Endodermal cell (in vitro differentiated cells): ENCODE measurements around the gene PLCD1. TPM values are rescaled to one million over a fixed set of nuclear protein-coding genes. Genes with fewer than 3 reads are reported as not detected.

ENCODE experiments used
- DNase-seq: peaks from one replicate; pipeline ENCODE4 v3.0.0-alpha.2; 2017
- H3K27ac ChIP-seq: 2 replicates; pipeline ENCODE4 v1.5.1; 2013; ENCODE audit warnings: mild to moderate bottlenecking, low read depth, low read length, moderate library complexity
- H3K27me3 ChIP-seq: 2 replicates; pipeline ENCODE4 v1.6.1; 2013; ENCODE audit warnings: mild to moderate bottlenecking, low read length, moderate library complexity; ENCODE audit not compliant: insufficient read depth, control insufficient read depth, poor library complexity, severe bottlenecking
- H3K36me3 ChIP-seq: 2 replicates; pipeline ENCODE4 v1.7.0; 2013; ENCODE audit warnings: mild to moderate bottlenecking, low read length, moderate library complexity; ENCODE audit not compliant: control insufficient read depth, insufficient read depth
- H3K4me1 ChIP-seq: one replicate; pipeline ENCODE4 v1.7.0; 2013; ENCODE audit warnings: low read length; ENCODE audit not compliant: control insufficient read depth, insufficient read depth
- H3K4me3 ChIP-seq: 2 replicates; pipeline ENCODE4 v1.5.1; 2013; ENCODE audit warnings: mild to moderate bottlenecking, low read length, moderate library complexity
- H3K9ac ChIP-seq: 2 replicates; pipeline ENCODE4 v1.6.1; 2013; ENCODE audit warnings: mild to moderate bottlenecking, low read length, moderate library complexity; ENCODE audit not compliant: poor library complexity, severe bottlenecking; ENCODE audit errors: extremely low read depth
- H3K9me3 ChIP-seq: 2 replicates; pipeline ENCODE4 v1.6.1; 2013; ENCODE audit warnings: mild to moderate bottlenecking, low read length, moderate library complexity; ENCODE audit not compliant: control insufficient read depth
- H3K27ac Mint-ChIP-seq: 2 replicates; pipeline ENCODE4 v1.8.0; 2020; ENCODE audit warnings: mixed read lengths
- H3K27me3 Mint-ChIP-seq: 2 replicates; pipeline ENCODE4 v1.8.0; 2021; ENCODE audit warnings: mild to moderate bottlenecking, mixed read lengths; ENCODE audit not compliant: insufficient read depth
- H3K36me3 Mint-ChIP-seq: 2 replicates; pipeline ENCODE4 v1.8.0; 2020; ENCODE audit warnings: low read depth, mixed read lengths
- H3K4me1 Mint-ChIP-seq: 2 replicates; pipeline ENCODE4 v1.8.0; 2020; ENCODE audit warnings: mixed read lengths
- H3K4me3 Mint-ChIP-seq: 2 replicates; pipeline ENCODE4 v1.8.0; 2020; ENCODE audit warnings: mild to moderate bottlenecking, moderate library complexity, mixed read lengths
- H3K9me3 Mint-ChIP-seq: 2 replicates; pipeline ENCODE4 v1.8.0; 2020; ENCODE audit warnings: mild to moderate bottlenecking, mixed read lengths
- WGBS, 2 experiments: methylation state at CpG; one replicate each; pipeline versions ENCODE4 v1.1.5 to v1.1.7; 2013; ENCODE audit warnings: missing lambda C conversion rate in 2 of 2, mixed read lengths in 1 of 2; ENCODE audit not compliant: insufficient coverage in 1 of 2, insufficient read length in 1 of 2; 5-methylcytosine and 5-hydroxymethylcytosine counted together
- total RNA-seq, 2 donors: library from RNA; stranded (reverse); fragmentation: NEBNext Ultra II Directional in 1 of 2; extraction: Animal tissue kit (Norgen Biotek cat#: 25700) in 1 of 2; gene quantifications; 2 replicates in 1 of 2; 3 replicates in 1 of 2; pipeline ENCODE4 v1.2.1, GENCODE V29; 2021
- TF ChIP-seq, protein P1 (sequence below): fragments of 200-600 bp; sonication (generic); conservative IDR thresholded peaks from 2 replicates; pipeline ENCODE4 v1.5.0; 2021; ENCODE audit warnings: antibody characterized with exemption, mild to moderate bottlenecking

PLCD1 gene
- total RNA-seq, 2 donors from 2014 or later: 54.3 to 66.6 TPM

DNA sequence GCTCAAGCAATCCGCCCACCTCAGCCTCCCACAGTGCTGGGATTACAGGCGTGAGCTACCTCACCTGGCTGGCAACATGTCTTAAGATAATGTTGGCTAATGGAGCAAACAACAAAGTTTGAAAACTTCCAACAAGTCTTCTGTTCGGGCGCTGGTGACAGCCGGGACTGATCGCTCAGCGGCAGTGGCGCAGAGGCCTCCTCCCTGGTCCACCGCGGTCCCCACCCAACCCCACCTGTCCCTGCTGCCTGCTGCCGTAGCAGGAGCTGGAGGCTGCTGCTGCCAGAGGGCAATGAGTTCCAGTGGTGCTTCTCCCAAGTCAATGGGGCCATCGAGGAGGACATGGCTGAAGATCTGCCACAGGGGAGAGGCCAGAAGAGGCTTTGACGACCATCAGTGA, 21.7 kb upstream of the PLCD1 start:
- Mint-ChIP-seq H3K36me3 (peaks cover 11% of the 10 kb centered on the region), H3K27ac (no peak overlapping the region), H3K4me3 (no peak overlapping the region), H3K4me1 (no peaks in the 10 kb centered on the region), H3K27me3 (peaks cover 3% of the 10 kb centered on the region), H3K9me3 (peaks cover 35% of the 10 kb centered on the region)
- H3K4me1 ChIP-seq: no peaks in the 10 kb centered on the region
- TF ChIP-seq, protein P1, sequence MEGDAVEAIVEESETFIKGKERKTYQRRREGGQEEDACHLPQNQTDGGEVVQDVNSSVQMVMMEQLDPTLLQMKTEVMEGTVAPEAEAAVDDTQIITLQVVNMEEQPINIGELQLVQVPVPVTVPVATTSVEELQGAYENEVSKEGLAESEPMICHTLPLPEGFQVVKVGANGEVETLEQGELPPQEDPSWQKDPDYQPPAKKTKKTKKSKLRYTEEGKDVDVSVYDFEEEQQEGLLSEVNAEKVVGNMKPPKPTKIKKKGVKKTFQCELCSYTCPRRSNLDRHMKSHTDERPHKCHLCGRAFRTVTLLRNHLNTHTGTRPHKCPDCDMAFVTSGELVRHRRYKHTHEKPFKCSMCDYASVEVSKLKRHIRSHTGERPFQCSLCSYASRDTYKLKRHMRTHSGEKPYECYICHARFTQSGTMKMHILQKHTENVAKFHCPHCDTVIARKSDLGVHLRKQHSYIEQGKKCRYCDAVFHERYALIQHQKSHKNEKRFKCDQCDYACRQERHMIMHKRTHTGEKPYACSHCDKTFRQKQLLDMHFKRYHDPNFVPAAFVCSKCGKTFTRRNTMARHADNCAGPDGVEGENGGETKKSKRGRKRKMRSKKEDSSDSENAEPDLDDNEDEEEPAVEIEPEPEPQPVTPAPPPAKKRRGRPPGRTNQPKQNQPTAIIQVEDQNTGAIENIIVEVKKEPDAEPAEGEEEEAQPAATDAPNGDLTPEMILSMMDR: no peak
- no peak overlapping the region for H3K9ac ChIP-seq
- H3K27me3 ChIP-seq: no peaks in the 10 kb centered on the region
- DNase-seq: no peak
- 87 to 95% methylated on average over 2 to 13 of the region's 13 CpGs for WGBS, 2 experiments
- H3K27ac ChIP-seq: no peak overlapping the region
- H3K4me3 ChIP-seq: no peak overlapping the region
- no peaks in the 10 kb centered on the region for H3K9me3 ChIP-seq
- H3K36me3 ChIP-seq: no peaks in the 10 kb centered on the region

DNA sequence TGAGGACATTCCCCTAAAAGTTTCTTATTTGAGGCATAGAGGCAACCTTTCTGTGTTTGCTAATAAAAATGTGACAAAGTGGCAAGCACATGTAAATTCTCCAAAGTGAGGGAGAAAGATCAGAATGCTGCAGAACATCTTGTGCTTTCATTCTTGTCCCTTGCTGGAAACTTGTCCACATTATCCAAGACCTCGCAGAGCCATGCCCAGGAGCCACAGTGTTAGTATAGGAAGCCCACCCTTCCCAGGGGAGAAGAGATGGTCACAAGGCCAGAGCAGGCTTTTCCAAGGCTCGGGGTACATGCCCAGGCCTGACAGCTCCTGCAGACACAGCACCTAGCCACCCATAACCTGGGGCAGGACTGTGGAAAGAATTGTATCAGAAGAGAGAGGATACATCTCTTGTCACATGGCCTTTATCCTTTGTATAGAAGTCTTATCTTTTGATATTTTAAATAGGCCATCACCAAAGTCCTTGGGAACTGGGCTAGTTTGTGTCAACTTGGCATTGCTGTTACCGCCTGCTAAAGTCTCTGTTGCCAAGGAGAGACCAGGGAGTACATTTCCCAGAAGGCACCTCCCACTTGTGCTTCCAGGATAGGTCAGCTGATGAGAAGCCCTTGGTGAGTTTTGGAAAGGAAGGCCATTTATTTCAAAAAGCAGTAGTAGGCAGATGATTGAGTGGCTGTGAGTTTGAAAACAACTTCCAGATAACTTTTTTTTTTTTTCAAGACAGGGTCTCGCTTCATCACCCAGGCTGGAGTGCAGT, 20.1 kb upstream of the PLCD1 start:
- Mint-ChIP-seq H3K27ac (no peak overlapping the region), H3K36me3 (peaks cover 11% of the 10 kb centered on the region), H3K4me3 (no peak overlapping the region), H3K4me1 (no peaks in the 10 kb centered on the region), H3K27me3 (peaks cover 11% of the 10 kb centered on the region), H3K9me3 (peaks cover 35% of the 10 kb centered on the region)
- Histone ChIP-seq H3K36me3 (no peaks in the 10 kb centered on the region), H3K27me3 (no peaks in the 10 kb centered on the region), H3K4me3 (no peak overlapping the region), H3K4me1 (no peaks in the 10 kb centered on the region), H3K9ac (no peak overlapping the region), H3K9me3 (no peaks in the 10 kb centered on the region), H3K27ac (no peak overlapping the region)
- TF ChIP-seq, protein P1: no peak
- no peak for DNase-seq
- WGBS, 2 experiments: 87 to 93% methylated on average over 3 to 4 of the region's 4 CpGs

DNA sequence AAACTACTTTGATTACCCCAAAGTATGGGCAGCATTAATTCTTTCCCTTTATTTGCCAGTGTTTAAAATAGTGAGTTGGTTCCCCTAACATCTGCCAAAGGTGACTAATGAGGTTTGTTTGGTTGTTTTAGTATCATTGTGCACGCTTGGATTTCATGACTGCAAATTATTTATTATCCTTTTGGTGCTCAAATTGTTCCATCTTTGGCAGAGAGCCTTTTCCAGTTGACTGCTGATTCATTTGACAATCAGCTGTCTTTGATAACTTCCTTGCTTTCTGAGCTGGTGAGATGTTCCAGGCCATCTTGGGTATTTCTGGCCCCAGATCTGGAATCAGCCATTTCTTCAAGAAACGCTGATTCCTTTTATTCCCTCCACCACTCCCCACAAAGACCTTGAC, 18.5 kb upstream of the PLCD1 start:
- Mint-ChIP-seq H3K4me3 (no peak overlapping the region), H3K27ac (no peak overlapping the region), H3K27me3 (peaks cover 10% of the 10 kb centered on the region), H3K9me3 (peaks cover 23% of the 10 kb centered on the region), H3K4me1 (no peaks in the 10 kb centered on the region), H3K36me3 (peaks cover 8% of the 10 kb centered on the region)
- Histone ChIP-seq H3K36me3 (no peaks in the 10 kb centered on the region), H3K4me1 (no peaks in the 10 kb centered on the region), H3K9ac (no peak overlapping the region), H3K27me3 (peaks cover 3% of the 10 kb centered on the region), H3K4me3 (no peak overlapping the region), H3K27ac (no peak overlapping the region), H3K9me3 (no peaks in the 10 kb centered on the region)
- TF ChIP-seq, protein P1: no peak
- WGBS, 2 experiments: 81 to 89% methylated on average over 2 of the region's 2 CpGs
- no peak for DNase-seq
